OCI-LY7 (cell line): ENCODE measurements around the gene VSIG2. TPM values are rescaled to one million over a fixed set of nuclear protein-coding genes. Genes with fewer than 3 reads are reported as not detected.

Experiments used
- Bru-seq: library from RNA; stranded (reverse); fragments of 400-500 nt; gene quantifications from one replicate; lab custom pipeline; 2021; lab: Mats Ljungman, UMichigan
- BruChase-seq, 2 experiments: library from RNA; stranded (reverse); fragments of 400-500 nt; gene quantifications; one replicate each; lab custom pipeline; 2021; lab: Mats Ljungman, UMichigan
- BruUV-seq: library from RNA; stranded (reverse); fragments of 400-500 nt; replicated peaks from 2 replicates; lab custom pipeline; 2021; lab: Mats Ljungman, UMichigan
- CTCF ChIA-PET: fragments of 300-600 bp; sonication (Branson Sonifier 250); formaldehyde crosslinking; loops from one replicate; lab custom pipeline; 2022; ENCODE audit warnings: antibody characterized with exemption; ENCODE audit not compliant: unreplicated experiment; lab: Charles Lee
- POLR2A ChIA-PET: fragments of 300-600 bp; sonication (Branson Sonifier 250); formaldehyde crosslinking; loops from one replicate; lab custom pipeline; 2022; ENCODE audit warnings: antibody characterized with exemption; lab: Charles Lee
- DNase-seq: peaks from one replicate; pipeline ENCODE4 v3.0.0-alpha.2; 2015; ENCODE audit warnings: low spot score
- H2AFZ ChIP-seq: fragments of 200-600 bp; sonication (generic), shearing (Covaris generic); 2 replicates; pipeline ENCODE4 v1.6.1; 2014; ENCODE audit warnings: mild to moderate bottlenecking, antibody characterized with exemption, low read length, moderate library complexity
- H3K27ac ChIP-seq: fragments of 200-600 bp; sonication (generic); 2 replicates; pipeline ENCODE4 v1.5.1; 2014; ENCODE audit warnings: mixed run types, low read depth, mild to moderate bottlenecking, moderate library complexity, low read length, inconsistent platforms; ENCODE audit not compliant: poor library complexity, severe bottlenecking
- H3K36me3 ChIP-seq: fragments of 200-600 bp; sonication (generic); 2 replicates; pipeline ENCODE4 v1.6.1; 2014; ENCODE audit warnings: mild to moderate bottlenecking, antibody characterized with exemption, low read length, moderate library complexity, mixed read lengths; ENCODE audit not compliant: insufficient read depth
- H3K4me1 ChIP-seq: fragments of 200-600 bp; sonication (generic); 2 replicates; pipeline ENCODE4 v1.5.1; 2014; ENCODE audit warnings: mild to moderate bottlenecking, low read length; ENCODE audit not compliant: insufficient read depth, poor library complexity, severe bottlenecking
- H3K4me2 ChIP-seq: fragments of 200-600 bp; sonication (generic); 2 replicates; pipeline ENCODE4 v1.6.1; 2014; ENCODE audit warnings: mild to moderate bottlenecking, low read length
- H3K4me3 ChIP-seq: fragments of 200-600 bp; sonication (generic); 2 replicates; pipeline ENCODE4 v1.5.1; 2014; ENCODE audit warnings: mild to moderate bottlenecking, low read depth, low read length; ENCODE audit not compliant: poor library complexity, severe bottlenecking
- H3K79me2 ChIP-seq: fragments of 200-600 bp; sonication (generic); 2 replicates; pipeline ENCODE4 v1.6.1; 2016; ENCODE audit warnings: low read depth, mild to moderate bottlenecking, low read length, moderate library complexity, mixed read lengths; ENCODE audit not compliant: insufficient read depth
- H3K9me2 ChIP-seq: fragments of 200-600 bp; sonication (generic); 2 replicates; pipeline ENCODE4 v1.6.1; 2016; ENCODE audit warnings: mild to moderate bottlenecking, low read length, mixed read lengths; ENCODE audit not compliant: insufficient read depth
- H3K9me3 ChIP-seq: fragments of 200-600 bp; sonication (generic); 2 replicates; pipeline ENCODE4 v1.6.1; 2014; ENCODE audit warnings: mild to moderate bottlenecking, mixed run types, low read length, mixed read lengths
- H4K20me1 ChIP-seq: fragments of 200-600 bp; sonication (generic); 2 replicates; pipeline ENCODE4 v1.6.1; 2014; ENCODE audit warnings: mild to moderate bottlenecking, antibody characterized with exemption, low read length, moderate library complexity, mixed read lengths; ENCODE audit not compliant: insufficient read depth
- EZH2phosphoT487 ChIP-seq: fragments of 200-600 bp; sonication (generic); IDR thresholded peaks from 2 replicates; pipeline ENCODE4 v1.6.1; 2018; ENCODE audit warnings: low read depth, borderline replicate concordance, mild to moderate bottlenecking, mixed run types, antibody characterized with exemption, low read length, moderate library complexity, mixed read lengths
- intact Hi-C: fragments of 100-400 bp; cut with micrococcal nuclease; formaldehyde crosslinking; loops from one replicate; pipeline ENCODE4 v1.10.0; 2022; ENCODE audit not compliant: unreplicated experiment
- long read RNA-seq: library from polyadenylated mRNA; stranded (forward); transcript quantifications from one replicate; pipeline ENCODE4 v2.0.0, GENCODE V29; 2022
- total RNA-seq, 2 experiments: library from RNA; depleted of rRNA in 1 of 2; stranded (reverse); fragments of >200 nt in 1 of 2; shearing (Covaris generic) in 1 of 2; gene quantifications; 2 replicates each; pipeline ENCODE4 v1.2.3, GENCODE V29; 2014 to 2022
- TF ChIP-seq, protein P1 (sequence below): fragments of 200-600 bp; sonication (generic); conservative IDR thresholded peaks from 2 replicates; pipeline ENCODE4 v1.5.1; 2014; ENCODE audit warnings: mild to moderate bottlenecking, antibody characterized with exemption, low read length, moderate library complexity, mixed read lengths

Gene VSIG2, protein sequence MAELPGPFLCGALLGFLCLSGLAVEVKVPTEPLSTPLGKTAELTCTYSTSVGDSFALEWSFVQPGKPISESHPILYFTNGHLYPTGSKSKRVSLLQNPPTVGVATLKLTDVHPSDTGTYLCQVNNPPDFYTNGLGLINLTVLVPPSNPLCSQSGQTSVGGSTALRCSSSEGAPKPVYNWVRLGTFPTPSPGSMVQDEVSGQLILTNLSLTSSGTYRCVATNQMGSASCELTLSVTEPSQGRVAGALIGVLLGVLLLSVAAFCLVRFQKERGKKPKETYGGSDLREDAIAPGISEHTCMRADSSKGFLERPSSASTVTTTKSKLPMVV
- not detected in 2 replicates for total RNA-seq (2014; rRNA removed; shearing (Covaris generic))
- total RNA-seq (2022) = not detected in 2 replicates
- percentile 20 among the genes with signal in this experiment for Bru-seq, nascent RNA
- BruChase-seq, experiment 1, labeled RNA remaining after a 6-hour chase = not detected
- percentile 18 among the genes with signal in this experiment for BruChase-seq, experiment 2, labeled RNA remaining after a 2-hour chase
- long read RNA-seq = 0 reads

DNA sequence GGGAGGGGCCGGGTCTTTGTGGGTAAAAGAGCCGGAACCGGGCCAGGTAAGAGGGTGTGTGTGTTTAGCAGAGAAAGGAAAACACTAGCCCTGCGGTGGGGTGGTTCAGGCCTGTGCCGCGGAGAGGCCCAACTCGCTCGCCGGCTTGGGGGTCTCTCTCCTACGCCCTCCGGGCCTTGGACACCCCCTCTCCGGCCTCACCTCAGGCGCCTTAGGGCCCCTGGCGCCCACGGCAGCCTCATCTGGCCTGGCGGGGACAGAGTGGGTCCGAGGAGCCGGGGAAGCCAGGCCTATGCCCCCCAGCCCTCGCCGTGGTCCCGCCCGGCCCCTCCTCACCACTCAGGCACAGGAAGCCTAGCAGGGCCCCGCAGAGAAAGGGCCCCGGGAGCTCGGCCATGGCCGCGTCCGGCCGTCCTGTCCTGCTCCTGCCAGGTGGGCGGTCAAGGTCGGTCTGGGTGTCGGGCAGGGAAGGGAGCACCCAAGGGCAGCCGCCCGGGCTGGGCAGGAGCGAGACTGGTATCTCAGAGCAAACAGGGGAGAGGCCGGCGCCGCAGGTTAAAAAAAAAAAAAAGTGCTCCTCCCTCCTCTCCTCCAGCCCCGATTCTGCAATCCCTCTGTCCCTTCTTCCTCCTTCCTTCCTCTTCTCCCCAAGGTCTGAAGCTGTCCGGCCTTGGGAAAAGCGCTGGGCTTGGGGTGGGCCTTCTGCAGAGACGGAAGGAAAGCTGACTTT, at the start of gene VSIG2:
Gene VSIG2, minus strand, starts transcription at position 515 of the 730 bp plus-strand sequence. Its CDS starts 118 bp downstream, at position 397.
- intact Hi-C loops = no loop called here
- no peak for DNase-seq
- H2AFZ ChIP-seq = peak within 1 kb of the TSS; percentile 23; the same call in 1 of the 2 replicates
- H3K4me3 ChIP-seq = no peak within 1 kb of the TSS
- peaks cover 15% of the 10 kb centered on the region for H3K4me1 ChIP-seq
- no TSS peak for BruUV-seq
- CTCF ChIA-PET = no interaction called here
- no peaks in the 10 kb centered on the region for H3K36me3 ChIP-seq
- TF ChIP-seq, protein P1, sequence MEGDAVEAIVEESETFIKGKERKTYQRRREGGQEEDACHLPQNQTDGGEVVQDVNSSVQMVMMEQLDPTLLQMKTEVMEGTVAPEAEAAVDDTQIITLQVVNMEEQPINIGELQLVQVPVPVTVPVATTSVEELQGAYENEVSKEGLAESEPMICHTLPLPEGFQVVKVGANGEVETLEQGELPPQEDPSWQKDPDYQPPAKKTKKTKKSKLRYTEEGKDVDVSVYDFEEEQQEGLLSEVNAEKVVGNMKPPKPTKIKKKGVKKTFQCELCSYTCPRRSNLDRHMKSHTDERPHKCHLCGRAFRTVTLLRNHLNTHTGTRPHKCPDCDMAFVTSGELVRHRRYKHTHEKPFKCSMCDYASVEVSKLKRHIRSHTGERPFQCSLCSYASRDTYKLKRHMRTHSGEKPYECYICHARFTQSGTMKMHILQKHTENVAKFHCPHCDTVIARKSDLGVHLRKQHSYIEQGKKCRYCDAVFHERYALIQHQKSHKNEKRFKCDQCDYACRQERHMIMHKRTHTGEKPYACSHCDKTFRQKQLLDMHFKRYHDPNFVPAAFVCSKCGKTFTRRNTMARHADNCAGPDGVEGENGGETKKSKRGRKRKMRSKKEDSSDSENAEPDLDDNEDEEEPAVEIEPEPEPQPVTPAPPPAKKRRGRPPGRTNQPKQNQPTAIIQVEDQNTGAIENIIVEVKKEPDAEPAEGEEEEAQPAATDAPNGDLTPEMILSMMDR = no peak
- TF ChIP-seq EZH2phosphoT487 = no peak
- no peaks in the 10 kb centered on the region for H3K79me2 ChIP-seq
- H4K20me1 ChIP-seq = no peaks in the 10 kb centered on the region
- H3K9me2 ChIP-seq = no peaks in the 10 kb centered on the region
- no peak within 1 kb of the TSS for H3K27ac ChIP-seq
- H3K9me3 ChIP-seq = no peaks in the 10 kb centered on the region
- no peak within 1 kb of the TSS for H3K4me2 ChIP-seq
- POLR2A ChIA-PET = interaction anchor here (0.7 to 1.7 kb wide), 3 partner anchors 31 to 119 kb away, joined by 3 to 7 read pairs (median 4); no protein-coding TSS in a partner anchor

DNA sequence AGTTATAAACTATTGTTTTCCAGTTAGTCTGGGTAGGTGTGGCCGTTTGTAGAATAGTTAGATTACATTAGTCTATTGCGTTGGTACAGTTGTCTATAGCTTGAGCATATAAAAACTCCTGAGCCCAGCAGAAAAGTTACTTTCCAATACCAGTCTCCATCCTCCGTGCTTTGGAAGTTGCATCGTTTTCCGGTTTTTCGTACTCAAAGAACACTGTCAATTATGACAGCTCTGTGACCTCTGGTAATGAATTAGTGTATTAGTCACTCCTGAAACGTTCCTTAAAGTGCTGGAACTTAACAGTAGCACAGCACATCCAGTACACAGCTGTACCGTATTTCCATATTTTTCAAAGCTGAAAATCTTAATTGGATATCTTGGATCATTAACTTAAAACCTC, 49.0 kb upstream of the VSIG2 start:
- ChIA-PET CTCF (interaction anchor here (1.2 kb wide), 1 partner anchor 170 kb away, joined by 3 read pairs; no protein-coding TSS in a partner anchor), POLR2A (interaction anchor here (0.5 to 2.4 kb wide), 6 partner anchors 12 to 132 kb away, joined by 3 to 15 read pairs (median 4); no protein-coding TSS in a partner anchor)
- BruUV-seq = TSS peak; percentile 79
- TF ChIP-seq EZH2phosphoT487 = no peak
- TF ChIP-seq, protein P1 = no peak
- H3K4me1 ChIP-seq = peaks cover 37% of the 10 kb centered on the region
- H3K36me3 ChIP-seq = no peaks in the 10 kb centered on the region
- peak overlapping the region; percentile 89 for H3K4me2 ChIP-seq
- peak overlapping the region; percentile 94 for H3K4me3 ChIP-seq
- DNase-seq = no peak
- peaks cover 6% of the 10 kb centered on the region for H4K20me1 ChIP-seq
- peak overlapping the region; percentile 96 for H2AFZ ChIP-seq
- H3K79me2 ChIP-seq = peaks cover 35% of the 10 kb centered on the region; the same call in 1 of the 2 replicates
- no peaks in the 10 kb centered on the region for H3K9me3 ChIP-seq
- intact Hi-C loops = loop anchor here (2.0 kb wide), 1 partner anchor 36 kb away; no protein-coding TSS in a partner anchor
- peak overlapping the region; percentile 83 for H3K27ac ChIP-seq
- no peaks in the 10 kb centered on the region for H3K9me2 ChIP-seq
